ENCODE data around the gene GRB10. TPM values are rescaled to one million over a fixed set of nuclear protein-coding genes. Genes with fewer than 3 reads are reported as not detected.

GRB10 gene
- total RNA-seq, 2 donors from 2014 or later: 0.48 to 2.5 TPM

- no peaks in the 10 kb centered on the region for H3K36me3 Mint-ChIP-seq
- ATAC-seq: no peak
- H3K4me1 Mint-ChIP-seq (ENCODE audit: low read depth in 2 of 2): no peaks in the 10 kb centered on the region
Observed at GRCh38 chr7:50687575-50688225, 95.0 kb downstream of the GRB10 start.

GRCh38 chr7:50687096-50687495, 95.6 kb downstream of the GRB10 start:
- Mint-ChIP-seq H3K27me3 (peaks cover 13 to 21% of the 10 kb centered on the region in 2 donors), H3K4me3 (no peak overlapping the region), H3K36me3 (no peaks in the 10 kb centered on the region), H3K4me1 (ENCODE audit: low read depth in 2 of 2) (no peaks in the 10 kb centered on the region), H3K9me3 (no peaks in the 10 kb centered on the region), H3K27ac (no peak overlapping the region)
- DNase-seq (ENCODE audit: low spot score) (no peak), ATAC-seq (no peak)

More at GRCh38 chr7:50687575-50688225, 95.0 kb downstream of the GRB10 start:
- Mint-ChIP-seq H3K27ac (no peak overlapping the region), H3K4me3 (no peak overlapping the region), H3K27me3 (peaks cover 10 to 15% of the 10 kb centered on the region in 2 donors), H3K9me3 (no peaks in the 10 kb centered on the region)
- DNase-seq (ENCODE audit: low spot score): no peak

DNA sequence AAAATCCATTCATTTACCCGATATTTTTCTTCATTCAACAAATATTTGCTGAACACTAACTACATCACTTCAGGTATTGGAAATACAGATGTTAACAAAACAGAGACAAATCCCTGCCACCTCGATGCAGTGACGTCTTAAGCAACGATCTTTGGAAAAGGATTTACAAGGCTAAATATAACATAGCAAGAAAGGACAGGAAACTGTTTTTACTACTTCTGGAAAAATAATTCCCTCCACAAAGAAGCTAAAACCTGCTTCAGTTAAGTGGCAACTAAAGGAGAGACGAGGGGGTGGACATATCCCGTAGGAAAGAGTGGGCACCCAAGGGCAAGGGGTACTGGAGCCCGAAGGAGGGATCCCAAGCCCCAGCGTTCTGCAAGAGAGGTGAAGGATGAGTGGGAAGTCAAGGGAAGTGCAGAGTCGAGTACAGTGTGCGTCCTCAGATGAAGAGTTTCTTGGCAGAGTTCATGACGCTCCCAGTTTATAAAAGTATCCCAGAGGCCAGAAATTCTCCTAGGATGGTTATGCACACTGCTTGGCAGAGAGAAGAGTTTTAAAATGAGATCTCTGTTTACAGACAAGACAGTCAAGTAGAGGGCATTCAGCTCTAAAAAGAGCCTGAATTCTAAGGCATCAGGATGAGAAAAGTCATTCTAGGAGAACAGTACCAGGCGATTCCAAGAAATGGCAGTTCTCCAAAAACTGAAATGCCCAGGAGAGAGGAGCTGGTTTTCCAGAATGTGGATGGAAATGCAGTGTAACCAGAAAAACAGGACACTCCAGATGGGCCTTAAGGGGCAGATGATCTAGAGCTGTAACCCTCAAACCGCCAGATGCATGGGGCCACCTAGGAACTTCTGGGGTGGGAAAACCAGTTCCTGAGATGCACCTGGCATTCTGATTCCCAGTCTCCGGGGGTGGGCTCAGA, 97.3 kb downstream of the GRB10 start:
- ATAC-seq (no peak), DNase-seq (ENCODE audit: low spot score) (no peak)

DNA sequence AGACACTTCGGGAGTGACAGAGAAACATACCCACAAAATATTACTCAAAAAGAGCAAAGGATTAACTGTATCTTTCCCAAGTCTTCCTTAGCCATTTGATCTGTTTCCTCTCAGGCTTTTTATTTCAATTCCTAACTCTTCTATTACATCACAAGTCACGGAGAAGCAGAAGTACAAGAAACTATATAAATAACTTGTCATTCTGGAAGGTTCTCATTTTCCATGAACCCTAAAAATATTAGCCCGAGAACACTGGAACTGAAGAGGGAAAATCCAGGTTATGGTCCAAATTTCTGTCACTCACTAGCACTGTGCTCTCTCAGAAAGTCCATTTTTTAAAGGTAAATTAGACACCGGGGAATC, 98.0 kb downstream of the GRB10 start:
- H3K36me3 Mint-ChIP-seq: no peaks in the 10 kb centered on the region
- H3K27me3 Mint-ChIP-seq: peaks cover 19 to 30% of the 10 kb centered on the region in 2 donors
- H3K4me1 Mint-ChIP-seq (ENCODE audit: low read depth in 2 of 2): no peaks in the 10 kb centered on the region
- H3K27ac Mint-ChIP-seq: no peak overlapping the region
- DNase-seq (ENCODE audit: low spot score) (no peak), ATAC-seq (no peak)
- H3K4me3 Mint-ChIP-seq: no peak overlapping the region
- H3K9me3 Mint-ChIP-seq: no peaks in the 10 kb centered on the region

More for the DNA sequence above, 97.3 kb downstream of the GRB10 start:
- Mint-ChIP-seq H3K27ac (no peak overlapping the region), H3K27me3 (peaks cover 19 to 24% of the 10 kb centered on the region in 2 donors), H3K36me3 (no peaks in the 10 kb centered on the region), H3K9me3 (no peaks in the 10 kb centered on the region), H3K4me3 (no peak overlapping the region), H3K4me1 (ENCODE audit: low read depth in 2 of 2) (no peaks in the 10 kb centered on the region)

- DNase-seq (ENCODE audit: low spot score) (no peak), ATAC-seq (no peak)
- Mint-ChIP-seq H3K4me1 (ENCODE audit: low read depth in 2 of 2) (no peaks in the 10 kb centered on the region), H3K36me3 (no peaks in the 10 kb centered on the region), H3K9me3 (no peaks in the 10 kb centered on the region), H3K4me3 (no peak overlapping the region), H3K27me3 (peaks cover 19 to 30% of the 10 kb centered on the region in 2 donors), H3K27ac (no peak overlapping the region)
Observed at GRCh38 chr7:50684011-50684712, 98.5 kb downstream of the GRB10 start.

- Mint-ChIP-seq H3K4me1 (ENCODE audit: low read depth in 2 of 2) (no peaks in the 10 kb centered on the region), H3K4me3 (no peak overlapping the region), H3K36me3 (no peaks in the 10 kb centered on the region), H3K27me3 (peaks cover 19 to 26% of the 10 kb centered on the region in 2 donors), H3K9me3 (no peaks in the 10 kb centered on the region), H3K27ac (no peak overlapping the region)
- ATAC-seq (no peak), DNase-seq (ENCODE audit: low spot score) (no peak)
Observed at GRCh38 chr7:50682573-50682972, 100.1 kb downstream of the GRB10 start.

DNA sequence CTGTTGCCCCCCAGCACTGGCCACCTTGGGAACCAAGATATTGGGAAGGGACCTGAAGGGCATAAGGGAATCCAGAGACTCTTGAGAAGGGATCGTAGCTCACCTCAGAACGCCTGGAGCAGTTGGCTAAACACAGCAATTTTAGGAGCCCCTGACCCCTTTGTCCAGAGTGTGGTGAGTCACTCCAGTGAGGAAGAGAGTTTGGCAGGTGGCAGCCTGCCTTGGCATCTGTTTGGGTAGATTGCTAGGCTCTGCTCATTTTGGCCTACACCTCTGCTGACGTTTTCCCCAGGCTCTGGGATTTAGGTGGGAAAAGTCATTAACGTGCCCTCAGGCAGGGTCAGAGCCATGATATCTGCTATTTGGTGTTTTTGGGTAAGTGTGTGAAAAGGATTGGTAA, 100.6 kb downstream of the GRB10 start:
- H3K27ac Mint-ChIP-seq: no peak overlapping the region
- DNase-seq (ENCODE audit: low spot score): no peak
- H3K4me3 Mint-ChIP-seq: no peak overlapping the region
- H3K4me1 Mint-ChIP-seq (ENCODE audit: low read depth in 2 of 2): no peaks in the 10 kb centered on the region
- peaks cover 19 to 23% of the 10 kb centered on the region in 2 donors for H3K27me3 Mint-ChIP-seq
- no peaks in the 10 kb centered on the region for H3K36me3 Mint-ChIP-seq
- no peaks in the 10 kb centered on the region for H3K9me3 Mint-ChIP-seq
- ATAC-seq: no peak

DNA sequence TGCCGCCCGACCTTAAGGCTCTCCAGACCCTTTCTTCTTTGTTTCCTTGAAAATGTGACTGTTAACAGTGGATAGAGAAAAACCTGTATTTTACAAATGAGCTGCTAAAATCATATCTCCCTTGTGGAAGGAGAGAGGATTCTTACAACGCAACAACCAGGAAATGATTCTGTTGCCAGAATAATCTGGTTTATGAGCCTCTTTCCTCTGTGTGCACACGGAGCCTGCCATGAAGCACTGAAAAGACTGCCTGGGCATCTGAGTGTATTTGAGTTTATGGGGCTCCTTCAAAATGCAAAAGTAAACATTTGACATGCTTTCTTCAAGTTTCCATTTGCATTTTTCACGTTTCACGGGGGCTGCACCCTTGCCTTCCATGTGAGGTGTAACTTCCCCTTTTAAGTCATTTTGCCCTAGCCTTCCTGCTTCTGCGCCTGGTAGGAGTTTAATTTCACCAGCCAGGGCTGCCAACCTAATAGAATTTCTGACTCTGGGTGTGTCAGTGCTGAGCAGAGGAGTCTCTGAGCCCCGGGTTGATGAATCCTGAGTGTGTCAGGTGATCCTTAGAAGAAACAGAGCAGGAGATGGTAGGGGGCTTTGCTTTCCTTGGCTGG, 101.2 kb downstream of the GRB10 start:
- H3K4me3 Mint-ChIP-seq: no peak overlapping the region
- no peaks in the 10 kb centered on the region for H3K9me3 Mint-ChIP-seq
- DNase-seq (ENCODE audit: low spot score) (peak; percentile 28), ATAC-seq (no peak)
- peaks cover 19 to 23% of the 10 kb centered on the region in 2 donors for H3K27me3 Mint-ChIP-seq
- no peaks in the 10 kb centered on the region for H3K4me1 Mint-ChIP-seq (ENCODE audit: low read depth in 2 of 2)
- H3K36me3 Mint-ChIP-seq: no peaks in the 10 kb centered on the region
- no peak overlapping the region for H3K27ac Mint-ChIP-seq

GRCh38 chr7:50679218-50680007, 103.3 kb downstream of the GRB10 start:
- H3K9me3 Mint-ChIP-seq: no peaks in the 10 kb centered on the region
- H3K4me3 Mint-ChIP-seq: no peak overlapping the region
- peaks cover 13 to 14% of the 10 kb centered on the region in 2 donors for H3K27me3 Mint-ChIP-seq
- H3K36me3 Mint-ChIP-seq: no peaks in the 10 kb centered on the region
- DNase-seq (ENCODE audit: low spot score) (peak; percentile 28), ATAC-seq (no peak)
- H3K27ac Mint-ChIP-seq: no peak overlapping the region
- no peaks in the 10 kb centered on the region for H3K4me1 Mint-ChIP-seq (ENCODE audit: low read depth in 2 of 2)

GRCh38 chr7:50678586-50678985, 104.1 kb downstream of the GRB10 start:
- ATAC-seq (no peak), DNase-seq (ENCODE audit: low spot score) (no peak)
- H3K36me3 Mint-ChIP-seq: no peaks in the 10 kb centered on the region
- no peaks in the 10 kb centered on the region for H3K9me3 Mint-ChIP-seq
- H3K4me3 Mint-ChIP-seq: no peak overlapping the region
- H3K4me1 Mint-ChIP-seq (ENCODE audit: low read depth in 2 of 2): no peaks in the 10 kb centered on the region
- no peak overlapping the region for H3K27ac Mint-ChIP-seq
- H3K27me3 Mint-ChIP-seq: peaks cover 16 to 18% of the 10 kb centered on the region in 2 donors

- no peaks in the 10 kb centered on the region for H3K36me3 Mint-ChIP-seq
- H3K27me3 Mint-ChIP-seq: peaks cover 13 to 22% of the 10 kb centered on the region in 2 donors
- DNase-seq (ENCODE audit: low spot score): no peak
- H3K9me3 Mint-ChIP-seq: no peaks in the 10 kb centered on the region
- ATAC-seq: no peak
- H3K27ac Mint-ChIP-seq: no peak overlapping the region
- H3K4me1 Mint-ChIP-seq (ENCODE audit: low read depth in 2 of 2): no peaks in the 10 kb centered on the region
- no peak overlapping the region for H3K4me3 Mint-ChIP-seq
Observed at GRCh38 chr7:50677638-50677996, 105.1 kb downstream of the GRB10 start.

DNA sequence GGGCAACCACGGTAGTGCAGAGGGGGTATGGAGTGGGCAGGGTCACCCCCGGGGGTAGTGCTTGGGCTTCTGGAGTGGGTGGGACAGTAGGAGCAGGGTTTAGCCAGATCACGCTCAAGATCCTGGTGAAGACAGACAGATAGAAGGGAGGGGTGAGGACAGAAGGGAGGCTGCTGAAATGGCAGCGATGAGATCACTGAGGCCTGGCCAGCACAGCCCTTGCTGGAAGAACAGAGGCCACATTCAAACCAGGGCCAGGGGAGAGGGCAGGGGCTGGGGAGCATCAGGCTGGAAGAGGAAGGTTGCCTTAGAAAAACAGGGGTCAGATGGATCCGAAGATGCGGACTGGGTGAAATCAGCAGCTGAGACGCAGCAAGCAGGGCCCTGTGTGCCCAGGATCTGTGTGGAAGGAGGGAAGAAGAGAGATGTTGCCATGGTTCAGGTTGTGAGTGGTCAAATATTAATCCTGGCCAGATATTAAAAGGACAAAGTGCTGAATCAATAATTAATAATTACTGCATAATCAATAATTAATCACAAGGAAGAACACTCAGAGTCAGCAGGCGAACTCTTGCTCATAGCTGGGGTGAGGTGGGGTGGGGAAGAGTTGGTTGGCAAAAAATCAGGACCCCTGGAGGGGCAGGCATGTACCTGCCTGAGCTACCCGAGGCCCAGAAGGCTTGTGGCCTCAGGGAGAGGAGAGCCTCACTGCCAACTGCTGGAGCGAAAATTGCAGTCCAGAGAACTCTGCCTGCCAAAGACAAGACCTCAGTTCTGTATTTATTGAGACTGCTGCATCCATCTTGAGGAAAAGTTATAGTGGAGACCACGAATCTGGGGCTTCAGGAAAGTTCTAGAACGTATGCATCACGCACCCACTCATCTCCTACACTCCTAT, 105.7 kb downstream of the GRB10 start:
- Mint-ChIP-seq H3K36me3 (no peaks in the 10 kb centered on the region), H3K9me3 (no peaks in the 10 kb centered on the region), H3K4me1 (ENCODE audit: low read depth in 2 of 2) (no peaks in the 10 kb centered on the region), H3K27ac (no peak overlapping the region), H3K4me3 (no peak overlapping the region), H3K27me3 (peaks cover 9 to 15% of the 10 kb centered on the region in 2 donors)
- peak; percentile 46 for DNase-seq (ENCODE audit: low spot score)
- ATAC-seq: no peak

Measured in natural killer cell treated with Interleukin-12 subunit alpha and Interleukin-12 subunit beta and Interleukin-15 and Interleukin-18, amount 100 ng/mL, for 72 hours (primary cell).